Stimulated activated CD4-positive, alpha-beta T cell treated with anti-CD3 and anti-CD28 coated beads, Interleukin-4, amount 100 ng/mL, for 24 hours (primary cell): ENCODE data around the gene GZMH.
"Not testable (repeated sequence)": the region's sequence is repeated elsewhere in the genome, so short reads cannot be mapped to it uniquely, and the experiment has no call there.

Experiments
- DNase-seq: peaks from one replicate; pipeline ENCODE4 v3.0.0-alpha.2; 2020

The GZMH gene, protein sequence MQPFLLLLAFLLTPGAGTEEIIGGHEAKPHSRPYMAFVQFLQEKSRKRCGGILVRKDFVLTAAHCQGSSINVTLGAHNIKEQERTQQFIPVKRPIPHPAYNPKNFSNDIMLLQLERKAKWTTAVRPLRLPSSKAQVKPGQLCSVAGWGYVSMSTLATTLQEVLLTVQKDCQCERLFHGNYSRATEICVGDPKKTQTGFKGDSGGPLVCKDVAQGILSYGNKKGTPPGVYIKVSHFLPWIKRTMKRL

DNA sequence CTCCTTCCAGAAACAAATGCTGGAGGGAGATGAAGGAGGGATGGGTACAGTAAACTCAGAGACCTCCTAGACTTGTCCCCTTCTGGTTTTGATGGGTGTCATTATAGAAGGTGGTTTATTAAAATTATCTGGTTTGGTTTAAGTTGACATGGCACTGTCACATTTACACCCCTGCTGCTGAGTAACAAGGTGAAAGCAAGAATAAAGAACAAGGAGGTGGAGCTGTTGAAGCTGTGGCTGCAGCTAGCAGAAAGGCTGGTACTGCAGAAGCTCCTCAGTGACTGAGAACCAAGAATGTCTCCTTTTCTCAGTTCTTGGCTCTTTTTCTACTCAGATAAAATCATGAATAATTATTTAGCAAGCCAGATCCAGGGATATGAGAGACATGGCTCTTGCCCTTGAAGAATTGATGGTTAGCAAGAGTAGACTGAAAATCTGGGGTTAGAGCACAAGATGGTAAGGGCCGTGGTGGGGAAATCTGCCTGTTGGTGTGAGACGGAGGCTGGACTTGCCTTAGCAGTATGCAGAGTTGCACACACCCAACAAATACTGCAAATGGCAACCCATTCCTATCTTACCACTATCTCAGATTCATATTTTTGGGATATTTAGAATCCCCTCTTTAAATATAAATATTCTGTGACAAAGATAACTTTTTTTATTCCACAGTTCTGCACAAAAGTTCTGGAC is at the start of gene GZMH:
GZMH (minus strand) TSS at position 31 of the 690 bp plus-strand sequence. CDS start 72 bp downstream, outside the sequence.
- DNase-seq = peak; percentile 15

DNA sequence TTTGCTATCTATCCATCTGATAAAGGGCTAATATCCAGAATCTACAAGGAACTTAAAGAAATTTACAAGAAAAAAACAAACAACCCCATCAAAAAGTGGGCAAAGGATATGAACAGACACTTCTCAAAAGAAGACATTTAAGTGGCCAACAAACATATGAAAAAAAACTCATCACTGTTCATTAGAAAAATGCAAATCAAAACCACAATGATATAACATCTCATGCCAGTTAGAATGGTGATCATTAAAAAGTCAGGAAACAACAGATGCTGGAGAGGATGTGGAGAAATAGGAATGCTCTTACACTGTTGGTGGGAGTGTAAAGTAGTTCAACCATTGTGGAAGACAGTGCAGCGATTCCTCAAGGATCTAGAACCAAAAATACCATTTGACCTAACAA is 38.9 kb upstream of the GZMH start:
- not testable (repeated sequence) for DNase-seq

DNA sequence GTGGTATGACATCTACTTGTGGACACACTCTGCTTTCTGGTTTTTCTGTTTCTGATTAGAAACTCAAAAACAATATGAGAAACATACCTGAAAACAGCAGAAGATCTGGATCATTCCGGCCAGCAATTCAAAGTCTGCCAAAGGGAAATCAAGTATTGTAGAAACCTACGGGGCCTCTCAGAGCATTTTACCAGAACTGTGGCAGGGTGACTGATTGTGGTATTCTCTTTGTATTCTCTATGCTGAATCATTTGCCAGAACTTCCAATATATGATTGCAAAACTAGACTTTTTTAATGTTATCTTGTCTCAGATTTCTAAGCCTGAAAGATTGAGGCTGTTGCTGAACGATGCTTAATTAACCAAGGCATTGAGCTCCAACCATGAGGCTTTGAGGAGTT is 30.4 kb upstream of the GZMH start:
- no peak for DNase-seq

DNA sequence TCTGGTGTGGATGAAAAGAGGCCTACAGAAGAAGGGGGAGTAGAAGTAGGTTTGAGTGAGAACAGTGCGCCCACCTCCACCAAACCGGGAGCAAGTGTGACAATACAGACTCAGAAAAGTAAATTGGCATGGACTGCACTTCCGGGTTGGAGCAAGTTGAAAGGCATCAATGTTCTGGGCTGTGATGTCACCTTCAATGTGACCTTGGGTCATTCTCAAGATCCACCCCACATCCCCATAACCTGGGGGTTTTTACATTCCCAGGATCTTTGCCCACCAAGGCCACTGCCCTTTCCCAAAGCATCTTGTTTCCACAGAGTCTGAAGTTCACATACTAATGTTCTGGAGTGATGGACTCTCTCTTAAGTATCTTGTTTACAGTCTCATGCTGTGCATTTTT is 29.8 kb upstream of the GZMH start:
- no peak for DNase-seq

DNA sequence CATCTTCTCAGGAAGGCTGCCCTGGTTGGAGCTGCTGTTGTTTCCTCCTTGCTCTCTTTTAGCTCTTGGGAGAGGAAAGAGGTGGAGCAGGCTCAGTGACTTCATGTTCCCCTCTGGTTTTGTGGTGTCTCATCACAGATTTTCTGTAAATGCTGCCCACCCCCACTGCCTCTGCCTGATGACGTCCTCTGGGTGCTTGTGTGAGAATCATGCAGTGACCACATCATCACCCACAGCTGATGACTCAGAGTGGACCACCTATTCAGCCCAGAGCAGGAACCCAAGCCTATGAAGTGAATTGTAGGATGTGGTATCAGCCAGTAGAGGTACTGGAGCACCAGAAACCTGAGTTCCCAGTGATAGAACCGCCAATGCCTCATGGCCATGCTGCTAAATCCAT is 24.7 kb upstream of the GZMH start, which contains the start of gene GZMB:
GZMB (minus strand) TSS at position 33 of the 400 bp plus-strand sequence; CDS start at position 3, 30 bp downstream.
- DNase-seq = peak; percentile 72

DNA sequence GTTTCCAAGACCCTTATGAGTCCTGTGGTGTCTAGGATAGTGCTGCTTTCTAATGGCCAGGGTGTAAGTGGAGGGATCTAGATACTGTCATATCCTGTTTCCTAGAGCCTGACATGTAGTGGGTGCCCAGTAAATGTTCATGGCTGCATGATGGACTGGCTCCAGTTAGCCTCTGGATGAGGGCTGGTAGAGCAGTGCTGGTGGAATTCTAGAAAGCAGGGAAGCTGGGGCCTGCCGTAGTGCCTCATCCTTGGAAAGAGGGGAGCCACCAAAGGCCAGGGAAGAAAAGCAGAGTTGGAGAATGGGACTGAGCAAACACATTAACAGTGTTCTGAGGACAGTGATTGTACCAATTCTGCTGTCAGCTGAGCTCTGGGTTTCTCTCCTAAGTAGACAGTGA is 23.9 kb upstream of the GZMH start:
- DNase-seq = no peak

DNA sequence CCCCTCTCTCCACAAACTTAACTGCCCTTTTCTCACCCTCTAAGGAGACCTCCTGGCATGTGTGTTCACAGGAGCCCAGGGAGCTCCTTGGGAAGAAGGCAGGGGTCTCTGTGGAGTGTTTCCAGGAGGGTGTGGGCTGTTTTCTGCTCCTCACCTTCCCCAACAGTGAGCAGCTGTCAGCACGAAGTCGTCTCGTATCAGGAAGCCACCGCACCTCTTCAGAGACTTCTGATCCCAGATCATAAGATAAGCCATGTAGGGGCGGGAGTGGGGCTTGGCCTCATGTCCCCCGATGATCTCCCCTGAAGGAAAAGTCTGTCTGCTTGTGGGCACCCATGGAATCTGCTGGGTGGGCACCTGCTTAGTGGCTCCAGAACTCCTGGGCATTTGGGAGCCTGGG is 23.3 kb upstream of the GZMH start:
- DNase-seq = no peak

DNA sequence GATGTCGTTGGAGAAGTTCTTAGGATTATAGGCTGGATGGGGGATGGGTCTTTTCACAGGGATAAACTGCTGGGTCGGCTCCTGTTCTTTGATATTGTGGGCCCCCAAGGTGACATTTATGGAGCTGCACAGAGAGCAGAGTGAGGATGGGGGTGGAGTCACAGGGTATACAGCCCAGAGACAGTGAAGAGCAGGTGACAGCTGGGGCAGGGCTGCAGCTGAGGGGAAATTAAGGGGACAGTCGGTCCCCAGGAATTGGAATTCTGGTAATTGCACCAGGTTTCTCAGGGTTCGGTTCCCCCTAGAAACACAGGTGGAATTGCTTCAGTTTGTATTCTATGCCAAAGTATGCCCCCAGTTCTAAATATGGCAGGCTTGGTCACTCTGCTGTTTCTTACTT is 22.9 kb upstream of the GZMH start:
- DNase-seq = no peak

DNA sequence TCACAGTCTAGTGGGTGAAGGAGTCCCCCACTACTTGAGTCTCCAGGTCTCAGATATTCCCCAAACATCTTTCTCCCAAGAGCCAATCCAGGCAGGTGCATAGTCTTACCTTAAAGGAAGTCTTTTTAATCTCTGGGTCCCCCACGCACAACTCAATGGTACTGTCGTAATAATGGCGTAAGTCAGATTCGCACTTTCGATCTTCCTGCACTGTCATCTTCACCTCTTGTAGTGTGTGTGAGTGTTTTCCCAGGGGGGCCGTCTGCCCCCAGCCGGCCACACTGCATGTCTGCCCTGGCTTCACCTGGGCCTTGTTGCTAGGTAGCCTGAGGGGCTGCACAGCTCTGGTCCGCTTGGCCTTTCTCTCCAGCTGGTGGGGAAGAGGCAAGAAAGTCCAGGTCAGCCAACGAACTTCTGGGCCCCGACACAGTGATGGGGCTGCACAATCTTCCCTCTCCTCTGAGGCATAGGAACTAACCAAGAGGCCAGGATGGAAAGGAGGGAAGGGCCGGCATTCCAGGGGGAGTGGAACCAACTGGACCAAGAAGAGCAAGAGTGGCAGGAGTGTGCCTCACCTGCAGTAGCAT is 22.4 kb upstream of the GZMH start:
- DNase-seq = no peak

DNA sequence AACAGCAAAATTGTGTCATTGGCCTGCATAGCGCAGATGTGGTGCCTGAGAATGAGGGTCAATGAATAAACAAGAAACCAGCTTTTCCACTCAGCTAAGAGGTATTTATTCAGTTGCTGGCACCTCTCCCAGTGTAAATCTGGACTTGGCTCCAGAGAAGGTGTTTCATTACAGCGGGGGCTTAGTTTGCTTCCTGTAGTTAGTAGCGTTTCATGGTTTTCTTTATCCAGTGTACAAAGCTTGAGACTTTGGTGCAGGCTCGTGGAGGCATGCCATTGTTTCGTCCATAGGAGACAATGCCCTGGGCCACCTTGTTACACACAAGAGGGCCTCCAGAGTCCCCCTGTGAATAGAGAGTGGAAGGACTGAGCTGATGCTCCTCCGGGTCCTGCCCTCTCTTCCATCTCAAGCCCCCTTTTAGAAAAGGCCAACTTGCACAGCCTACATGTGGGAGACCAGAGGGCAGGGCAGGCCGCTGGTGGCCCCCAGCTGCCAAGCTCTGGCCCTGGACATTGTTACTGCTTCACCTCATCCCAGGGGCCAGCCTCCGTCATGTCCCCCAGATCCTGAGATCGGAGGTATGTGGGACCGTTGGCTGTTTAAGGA is 21.5 kb upstream of the GZMH start:
- no peak for DNase-seq

DNA sequence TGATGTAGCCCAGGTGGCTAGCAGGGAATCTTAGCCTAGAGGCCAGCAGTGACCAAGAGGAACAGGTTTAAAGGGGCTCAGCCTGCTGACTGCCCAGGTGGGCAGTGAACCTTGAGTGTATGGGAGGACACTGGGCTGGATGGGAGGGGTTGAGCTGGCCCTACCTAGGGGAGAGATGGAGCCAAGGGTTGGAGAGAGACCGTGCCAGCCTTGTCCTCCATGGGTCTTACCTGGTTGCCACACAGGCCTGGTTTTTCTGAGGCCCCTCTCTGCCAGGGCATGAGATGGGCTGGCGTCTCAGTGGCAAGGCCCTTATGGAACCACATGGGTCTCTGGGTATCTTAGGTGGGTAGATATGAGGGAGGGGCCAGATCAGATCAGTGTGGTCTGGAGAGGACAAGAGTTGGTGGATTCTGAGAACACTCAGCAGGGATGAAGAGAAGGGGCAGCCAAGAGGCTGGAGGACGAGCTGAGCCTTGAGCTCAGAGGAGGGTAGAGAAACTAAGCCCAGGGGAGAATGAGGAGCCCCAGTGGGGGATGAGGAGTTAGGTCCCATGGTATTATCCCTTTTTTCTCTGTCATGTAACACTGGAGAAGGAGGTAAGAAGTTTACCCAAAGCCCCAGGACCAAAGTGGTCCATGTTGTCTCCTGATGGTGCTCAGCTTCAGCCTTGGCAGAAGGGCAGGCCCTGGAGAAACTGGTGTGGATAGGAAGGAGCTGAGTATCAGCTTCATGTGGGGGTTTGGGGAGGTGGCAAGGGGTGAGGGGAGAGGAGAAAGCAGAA is 20.8 kb upstream of the GZMH start:
- no peak for DNase-seq

DNA sequence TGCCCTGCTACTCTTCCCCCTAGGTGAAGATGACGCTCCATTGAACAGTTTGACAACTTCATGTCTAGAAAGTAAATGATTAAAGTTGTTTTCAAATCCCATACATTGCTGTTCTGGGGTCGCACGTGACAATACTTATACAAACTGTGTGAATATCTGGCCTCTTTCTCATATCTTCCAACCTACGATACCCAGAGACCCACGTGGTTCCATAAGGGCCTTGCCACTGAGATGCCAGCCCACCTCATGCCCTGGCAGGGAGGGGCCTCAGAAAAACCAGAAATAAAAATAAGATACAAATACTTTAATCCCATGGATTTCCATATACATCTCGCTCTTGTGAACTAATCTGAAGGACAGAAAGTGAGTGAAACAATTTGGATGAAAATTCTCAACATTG is 20.0 kb upstream of the GZMH start:
- no peak for DNase-seq

DNA sequence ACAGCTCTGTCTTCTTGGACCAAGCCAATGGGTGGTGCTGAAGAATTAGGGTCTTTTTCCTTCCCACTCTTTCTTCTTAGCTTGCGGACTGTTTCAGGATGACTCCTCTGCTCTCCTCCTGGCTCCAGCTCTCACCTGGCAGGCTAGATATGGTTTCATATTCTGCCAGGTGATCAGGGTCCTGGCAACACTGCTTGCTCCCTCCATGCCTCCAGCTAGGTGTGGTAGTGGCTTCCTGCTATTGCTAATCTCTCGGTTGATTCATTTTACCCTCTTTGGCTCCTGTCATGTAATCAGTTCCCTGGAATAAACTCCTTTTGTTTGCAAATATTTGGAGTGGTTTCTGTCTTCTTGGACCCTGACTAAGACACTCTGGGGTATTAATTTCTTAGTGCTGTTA is 4.3 kb upstream of the GZMH start:
- DNase-seq = no peak

DNA sequence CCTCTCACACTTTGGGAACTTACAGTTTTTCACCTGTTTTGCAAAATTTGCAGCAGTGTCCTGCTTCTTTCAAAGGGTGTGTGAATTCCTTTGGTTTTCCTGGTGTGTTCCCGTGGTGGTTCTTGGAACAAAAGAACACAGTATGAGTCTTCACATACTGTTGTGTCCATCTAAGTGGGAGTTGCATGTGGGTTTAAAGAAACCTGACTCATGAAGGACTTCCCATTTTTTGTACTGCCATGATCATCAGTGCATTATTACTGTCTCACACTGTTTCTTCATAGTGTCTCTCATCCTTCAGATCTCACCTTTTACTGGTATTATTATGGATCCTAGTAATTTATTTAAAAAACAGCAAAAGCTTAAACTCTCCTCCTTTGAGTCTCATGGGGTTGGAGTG is 3.8 kb upstream of the GZMH start:
- no peak for DNase-seq

DNA sequence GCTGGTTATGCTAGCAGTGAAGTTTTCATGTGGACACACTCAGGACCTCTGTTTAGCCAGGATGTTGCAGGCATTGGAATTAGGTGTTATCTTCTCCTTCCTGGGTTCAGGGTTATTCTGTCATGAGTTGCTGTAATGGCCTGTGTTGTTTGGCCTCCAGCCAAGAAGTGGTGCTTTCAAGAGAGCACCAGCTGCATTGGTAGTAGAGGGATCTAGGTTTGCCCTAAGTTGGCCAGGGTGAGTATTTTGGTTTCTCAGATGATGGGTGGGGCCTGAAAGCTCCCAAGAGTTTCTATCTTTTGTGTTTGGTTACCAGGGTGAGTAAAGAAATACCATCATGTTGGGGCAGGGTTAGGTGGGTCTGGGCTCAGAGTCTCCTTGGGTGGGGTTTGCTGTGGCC is 2.7 kb upstream of the GZMH start:
- no peak for DNase-seq

DNA sequence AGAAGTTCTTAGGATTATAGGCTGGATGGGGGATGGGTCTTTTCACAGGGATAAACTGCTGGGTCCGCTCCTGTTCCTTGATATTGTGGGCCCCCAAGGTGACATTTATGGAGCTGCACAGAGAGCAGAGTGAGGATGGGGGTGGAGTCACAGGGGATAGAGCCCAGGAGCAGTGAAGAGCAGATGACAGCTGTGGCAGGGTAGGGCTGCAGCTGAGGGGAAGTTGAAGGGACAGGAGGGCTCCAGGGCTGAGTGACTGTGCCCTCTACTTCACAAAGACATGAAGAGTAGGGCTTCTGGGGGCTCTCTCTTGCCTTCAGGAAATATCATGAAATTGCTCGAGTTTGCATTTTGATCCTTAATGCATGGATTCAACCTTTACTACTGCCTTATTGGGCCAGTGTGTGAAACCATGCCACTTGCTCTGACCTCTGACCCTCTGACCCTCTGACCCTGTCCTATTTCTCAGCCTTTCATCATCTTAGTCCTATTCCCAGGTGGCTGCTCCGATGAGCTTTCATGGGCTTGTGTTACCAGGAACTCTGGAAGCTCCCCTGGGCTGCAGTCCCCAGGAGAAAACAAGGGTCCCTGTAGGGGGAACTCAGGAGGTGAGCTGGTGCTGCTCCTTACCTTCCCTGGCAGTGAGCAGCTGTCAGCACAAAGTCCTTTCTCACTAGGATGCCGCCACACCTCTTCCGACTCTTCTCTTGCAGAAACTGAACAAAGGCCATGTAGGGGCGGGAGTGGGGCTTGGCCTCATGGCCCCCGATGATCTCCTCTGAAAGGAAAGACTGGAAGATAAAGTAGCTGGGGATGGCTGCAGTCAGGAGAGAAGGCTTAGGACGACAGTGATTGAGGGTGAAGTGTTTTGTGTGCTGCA is 1.6 kb downstream of the GZMH start:
- DNase-seq = no peak

DNA sequence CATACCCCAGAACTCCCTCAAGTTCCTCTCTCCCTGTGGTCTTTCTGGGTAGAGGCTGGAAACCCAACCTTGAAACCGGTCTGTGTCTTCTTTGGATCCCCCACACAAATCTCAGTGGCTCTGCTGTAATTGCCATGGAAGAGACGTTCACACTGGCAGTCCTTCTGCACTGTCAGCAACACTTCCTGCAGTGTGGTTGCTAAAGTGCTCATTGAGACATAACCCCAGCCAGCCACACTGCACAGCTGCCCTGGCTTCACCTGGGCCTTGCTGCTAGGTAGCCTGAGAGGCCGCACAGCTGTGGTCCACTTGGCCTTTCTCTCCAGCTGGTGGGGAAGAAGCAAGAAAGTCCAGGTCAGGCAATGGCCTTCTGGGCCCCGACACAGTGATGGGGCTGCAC is 2.4 kb downstream of the GZMH start:
- no peak for DNase-seq

DNA sequence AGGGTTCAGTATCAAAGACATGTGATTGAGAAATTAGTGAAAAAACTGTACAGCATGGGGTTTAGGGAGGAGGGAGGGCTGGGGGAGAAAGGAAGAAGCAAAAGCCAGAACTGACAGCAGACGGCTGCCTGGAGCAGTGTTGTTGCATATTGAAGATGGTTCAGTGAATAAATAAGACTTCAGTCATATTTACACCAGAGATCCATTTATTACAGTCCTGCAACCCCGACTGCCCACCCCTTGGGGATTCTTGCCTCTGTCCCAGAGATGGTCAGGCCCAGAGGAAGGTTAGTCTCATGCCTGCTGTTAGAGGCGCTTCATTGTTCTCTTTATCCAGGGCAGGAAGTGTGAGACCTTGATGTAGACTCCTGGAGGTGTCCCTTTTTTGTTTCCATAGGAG is 3.2 kb downstream of the GZMH start:
- no peak for DNase-seq

DNA sequence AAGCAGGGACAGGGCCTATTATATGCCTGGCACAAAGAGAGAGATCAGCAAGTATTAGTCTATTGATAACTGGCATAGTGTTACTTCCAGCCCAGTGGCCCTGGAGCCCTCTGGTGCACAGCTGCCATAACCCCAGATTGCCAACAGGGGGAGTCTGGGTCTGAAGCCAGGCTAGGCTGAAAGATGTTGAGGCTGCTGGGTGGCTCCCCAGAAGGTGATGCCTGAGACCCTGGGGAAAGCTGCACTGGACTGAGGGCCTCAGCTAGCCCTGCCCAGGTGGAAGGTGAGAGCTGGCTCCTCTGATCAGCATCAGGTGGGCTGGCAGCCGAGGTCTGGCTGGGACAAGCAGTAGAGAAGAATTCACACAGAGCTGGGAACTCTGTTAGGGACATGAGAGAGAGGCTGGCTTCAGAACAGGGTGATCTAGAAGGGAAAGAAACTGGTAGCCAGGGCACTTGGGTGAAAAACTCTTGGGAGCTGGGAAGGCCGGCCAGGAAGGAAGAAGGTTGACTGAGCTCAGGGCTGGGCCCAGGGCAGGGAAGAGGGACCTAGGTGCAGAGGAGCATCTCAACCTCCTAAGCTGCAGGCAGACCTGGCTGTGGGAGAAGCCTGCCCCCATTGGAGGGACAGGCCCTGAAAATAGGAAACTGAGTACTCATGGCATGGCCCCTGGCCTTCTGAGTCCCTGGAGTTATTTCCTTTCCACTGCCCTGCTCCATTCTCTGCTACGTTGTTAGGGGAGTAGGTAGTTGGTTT is 3.9 kb downstream of the GZMH start:
- peak; percentile 71 for DNase-seq

DNA sequence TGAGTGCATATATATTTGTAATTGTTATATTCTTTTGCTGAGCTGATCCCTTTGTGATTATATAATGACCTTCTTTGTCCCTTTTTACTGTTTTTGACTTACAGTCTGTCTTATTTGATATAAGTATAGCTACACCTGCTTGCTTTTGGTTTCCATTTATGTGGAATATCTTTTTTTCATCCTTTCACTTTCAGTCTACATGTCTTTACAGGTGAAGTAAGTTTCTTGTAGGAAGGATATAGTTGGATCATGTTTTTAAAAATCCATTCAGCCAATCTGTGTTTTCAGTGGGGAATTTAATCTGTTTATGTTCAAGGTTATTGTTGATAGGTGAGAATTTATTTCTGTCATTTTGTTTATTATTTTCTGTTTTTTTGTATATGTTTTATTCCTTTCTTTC is 12.1 kb downstream of the GZMH start:
- no peak for DNase-seq

DNA sequence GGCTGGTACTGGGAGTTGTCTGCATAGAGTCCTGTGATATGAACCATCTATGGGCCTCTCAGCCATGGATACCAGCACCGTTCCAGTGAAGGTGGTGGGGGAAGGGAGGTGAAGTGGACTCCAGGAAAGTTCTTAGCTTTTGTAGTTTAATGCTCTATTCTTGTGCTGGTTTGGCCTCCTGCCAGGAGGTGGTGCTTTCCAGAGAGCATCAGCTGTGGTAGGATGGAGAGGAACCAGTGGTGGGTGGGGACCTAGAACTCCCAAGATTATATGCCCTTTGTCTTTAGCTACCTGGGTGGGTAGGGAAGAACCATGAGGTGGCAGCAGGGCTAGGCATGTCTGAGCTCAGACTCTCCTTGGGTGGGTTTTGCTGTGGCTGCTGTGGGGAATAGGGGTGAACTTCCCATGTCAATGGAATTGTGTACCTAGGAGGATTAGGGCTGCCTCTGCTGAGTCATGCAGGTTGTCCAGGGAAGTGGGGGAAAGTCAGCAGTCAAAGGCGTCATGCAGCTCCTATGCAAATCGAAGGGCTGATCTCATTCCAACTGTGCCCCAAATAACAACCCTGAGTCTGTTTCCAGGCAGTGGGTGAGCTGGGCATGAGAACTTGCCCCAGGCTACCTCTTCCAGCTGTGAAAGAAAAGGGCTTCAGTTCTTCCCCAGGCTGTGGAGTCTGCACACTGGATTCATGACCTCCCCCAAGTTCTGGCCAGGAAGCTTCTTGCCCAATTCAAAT is 14.2 kb downstream of the GZMH start:
- DNase-seq = no peak
